ENCODE results near the gene GNA14.

- TF ChIP-seq ZNF274 (IDR thresholded peaks at IDR 0.05; ENCODE audit: low read depth, low read length) (no peak), TCF7L2 (IDR thresholded peaks at IDR 0.05; ENCODE audit: borderline replicate concordance, extremely low read depth, insufficient read depth, insufficient read length) (no peak), CTCF (IDR thresholded peaks at IDR 0.05 in 2 of 3, conservative IDR thresholded peaks at IDR 0.05 in 1 of 3; ENCODE audit: borderline replicate concordance in 1 of 3, insufficient read depth in 1 of 3, low read depth in 2 of 3, low read length in 2 of 3) (no peak), EZH2phosphoT487 (IDR thresholded peaks at IDR 0.05; ENCODE audit: borderline replicate concordance) (no peak), CEBPB (IDR thresholded peaks at IDR 0.05; ENCODE audit: low read depth) (no peak), ZFX (IDR thresholded peaks at IDR 0.05) (no peak), POLR2A (IDR thresholded peaks at IDR 0.05; ENCODE audit: borderline replicate concordance, extremely low read depth, insufficient read depth, insufficient read length) (no peak), ZBTB33 (IDR thresholded peaks at IDR 0.05; ENCODE audit: extremely low read depth, insufficient replicate concordance, low read length) (no peak), EZH2 (IDR thresholded peaks at IDR 0.05) (no peak), POLR2AphosphoS5 (IDR thresholded peaks at IDR 0.05; ENCODE audit: low read depth, low read length) (no peak), CBX3 (IDR thresholded peaks at IDR 0.05; ENCODE audit: low read depth) (no peak)
These were observed 60.3 kb downstream of the GNA14 start for GRCh38 chr9:77587851-77588250.
